Pulmonary artery endothelial cell (primary cell): Measurements from ENCODE around the gene ADAMTS17. TPM values are rescaled to one million over a fixed set of nuclear protein-coding genes. Genes with fewer than 3 reads are reported as not detected.

ENCODE experiments used
- DNase-seq: peaks from one replicate; pipeline ENCODE4 v3.0.0-alpha.2; 2011; ENCODE audit warnings: low read depth, low spot score
- total RNA-seq: library from RNA; depleted of rRNA; stranded (reverse); fragments of >200 nt; gene quantifications from 2 replicates; pipeline ENCODE4 v1.2.3, GENCODE V29; 2014

Gene ADAMTS17
- total RNA-seq, 1 donor from 2014 or later = 0.13 TPM

GRCh38 chr15:100112061-100112420 lies 229.7 kb downstream of the ADAMTS17 start:
- DNase-seq = no peak

- peak; percentile 55 for DNase-seq
Measured at GRCh38 chr15:100111125-100112060, 230.4 kb downstream of the ADAMTS17 start.

GRCh38 chr15:100109486-100110035 lies 232.2 kb downstream of the ADAMTS17 start:
- DNase-seq = no peak

- DNase-seq = no peak
Measured at GRCh38 chr15:100108846-100109245, 232.9 kb downstream of the ADAMTS17 start.

- DNase-seq = no peak
Measured at GRCh38 chr15:100108346-100108745, 233.4 kb downstream of the ADAMTS17 start.

GRCh38 chr15:100107606-100108225 lies 234.1 kb downstream of the ADAMTS17 start:
- no peak for DNase-seq

- no peak for DNase-seq
Measured at GRCh38 chr15:100107151-100107550, 234.6 kb downstream of the ADAMTS17 start.

GRCh38 chr15:100106732-100107131 lies 235.0 kb downstream of the ADAMTS17 start:
- no peak for DNase-seq

- DNase-seq = no peak
Measured at GRCh38 chr15:100105101-100105500, 236.7 kb downstream of the ADAMTS17 start.

- no peak for DNase-seq
Measured at GRCh38 chr15:100104245-100104644, 237.5 kb downstream of the ADAMTS17 start.

- DNase-seq = no peak
Measured at GRCh38 chr15:100103828-100104227, 237.9 kb downstream of the ADAMTS17 start.

- no peak for DNase-seq
Measured at GRCh38 chr15:100101426-100102089, 240.2 kb downstream of the ADAMTS17 start.

- no peak for DNase-seq
Measured at GRCh38 chr15:100100926-100101325, 240.8 kb downstream of the ADAMTS17 start.

- no peak for DNase-seq
Measured at GRCh38 chr15:100099976-100100375, 241.8 kb downstream of the ADAMTS17 start.

- no peak for DNase-seq
Measured at GRCh38 chr15:100098705-100099104, 243.1 kb downstream of the ADAMTS17 start.

- DNase-seq = no peak
Measured at GRCh38 chr15:100097342-100098127, 244.2 kb downstream of the ADAMTS17 start.

- no peak for DNase-seq
Measured at GRCh38 chr15:100096700-100097099, 245.1 kb downstream of the ADAMTS17 start.

GRCh38 chr15:100096248-100096600 lies 245.6 kb downstream of the ADAMTS17 start:
- no peak for DNase-seq

GRCh38 chr15:100095541-100096247 lies 246.1 kb downstream of the ADAMTS17 start:
- DNase-seq = no peak

- no peak for DNase-seq
Measured at GRCh38 chr15:100094127-100094510, 247.7 kb downstream of the ADAMTS17 start.
